Ramos (cell line): ENCODE data around the gene SPATA19.

Experiments used
- in situ Hi-C: fragments of 300-500 bp; cut with MboI; formaldehyde crosslinking; loops from one replicate; pipeline ENCODE4 v1.14.3; 2022; ENCODE audit warnings: low sequenced_read_pairs; ENCODE audit not compliant: unreplicated experiment

Gene SPATA19

DNA sequence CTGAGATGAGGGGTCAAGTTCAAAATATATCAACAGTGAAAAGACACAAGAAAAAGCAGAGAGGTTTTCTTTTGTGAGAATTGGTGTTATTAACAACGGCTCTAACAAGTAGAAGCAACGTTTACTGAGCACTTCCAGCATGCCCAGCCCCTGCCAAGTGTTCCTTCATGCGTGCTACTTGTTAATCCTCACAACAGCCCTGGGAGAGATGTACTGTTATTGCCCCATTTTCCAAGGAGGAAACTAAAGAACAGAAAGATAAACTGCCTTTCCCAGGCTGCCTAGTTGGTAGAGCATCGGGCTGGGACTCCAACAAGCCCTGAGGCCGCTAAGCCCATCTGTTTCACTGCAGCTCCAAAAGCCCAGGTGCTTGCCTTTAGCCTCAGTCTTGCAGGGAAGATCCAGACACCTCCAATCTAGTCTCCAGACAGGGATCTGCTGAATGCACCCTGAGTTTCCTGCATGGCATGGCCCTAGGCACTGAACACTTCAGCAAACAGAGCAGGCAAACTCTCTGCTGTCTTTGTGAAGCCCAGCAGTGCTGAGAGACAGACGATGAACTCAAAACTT is 25.5 kb downstream of the SPATA19 start:
- in situ Hi-C loops = loop anchor here (25.0 kb wide), 1 partner anchor 683 kb away; no protein-coding TSS in a partner anchor

DNA sequence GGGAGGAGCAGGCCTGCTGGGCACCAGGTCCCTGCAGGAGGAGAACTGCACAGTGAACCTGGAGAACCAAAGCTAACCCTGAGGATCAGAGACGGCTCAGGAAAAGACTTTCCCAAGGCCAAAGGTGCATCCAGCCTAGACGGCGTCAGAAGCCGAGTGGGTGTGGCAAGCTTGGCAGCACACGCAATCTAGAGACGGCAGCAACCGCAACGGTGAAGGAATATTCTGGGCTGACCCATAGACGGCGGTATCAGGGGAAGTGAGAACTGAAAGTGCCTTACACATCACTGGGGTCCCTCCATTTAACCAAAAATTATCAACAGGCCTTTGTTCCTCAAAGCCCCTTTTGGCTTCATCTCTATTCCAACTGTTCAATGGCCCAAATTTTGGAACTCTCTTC is 26.2 kb downstream of the SPATA19 start:
- in situ Hi-C loops = loop anchor here (25.0 kb wide), 1 partner anchor 682 kb away; no protein-coding TSS in a partner anchor

DNA sequence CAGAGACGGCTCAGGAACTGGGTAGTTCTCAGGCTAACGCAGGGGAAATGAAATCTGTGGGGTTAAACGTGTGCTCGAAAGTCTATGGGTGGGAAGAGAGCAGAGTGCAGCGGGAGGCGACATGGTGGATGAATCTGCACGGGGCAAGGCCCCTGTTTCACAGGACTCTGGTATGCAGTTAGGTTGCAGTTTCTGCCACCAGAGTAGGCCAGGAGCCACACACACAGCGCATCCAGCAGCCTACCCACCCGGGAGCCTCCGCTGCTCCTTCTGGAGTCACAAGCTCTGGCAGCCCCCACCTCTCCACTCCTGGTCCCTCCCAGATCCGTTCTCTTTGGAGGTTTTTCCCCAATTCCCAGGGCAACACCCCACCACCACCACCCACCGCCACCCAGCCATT is 27.0 kb downstream of the SPATA19 start:
- in situ Hi-C loops = loop anchor here (25.0 kb wide), 1 partner anchor 681 kb away; no protein-coding TSS in a partner anchor

DNA sequence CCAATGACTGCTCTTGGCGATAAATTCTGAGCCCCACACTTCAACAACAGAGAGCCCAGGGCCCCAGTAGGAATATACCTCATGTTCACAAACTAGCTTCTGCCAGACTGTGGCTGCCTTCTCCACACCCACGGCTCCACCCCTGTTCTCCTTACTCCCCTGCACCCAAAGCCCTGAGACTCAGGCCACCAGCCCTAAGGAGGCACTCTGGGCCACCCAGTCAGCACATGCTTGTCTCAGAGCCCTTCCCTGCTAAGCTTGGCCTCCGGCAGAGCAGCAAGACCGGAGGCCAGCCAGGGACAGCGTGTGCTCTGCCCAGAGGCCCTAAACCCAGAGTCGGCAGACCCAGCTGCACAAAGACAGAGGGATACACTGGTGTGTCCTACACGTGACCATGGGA is 27.9 kb downstream of the SPATA19 start:
- in situ Hi-C loops = loop anchor here (25.0 kb wide), 1 partner anchor 680 kb away; no protein-coding TSS in a partner anchor

DNA sequence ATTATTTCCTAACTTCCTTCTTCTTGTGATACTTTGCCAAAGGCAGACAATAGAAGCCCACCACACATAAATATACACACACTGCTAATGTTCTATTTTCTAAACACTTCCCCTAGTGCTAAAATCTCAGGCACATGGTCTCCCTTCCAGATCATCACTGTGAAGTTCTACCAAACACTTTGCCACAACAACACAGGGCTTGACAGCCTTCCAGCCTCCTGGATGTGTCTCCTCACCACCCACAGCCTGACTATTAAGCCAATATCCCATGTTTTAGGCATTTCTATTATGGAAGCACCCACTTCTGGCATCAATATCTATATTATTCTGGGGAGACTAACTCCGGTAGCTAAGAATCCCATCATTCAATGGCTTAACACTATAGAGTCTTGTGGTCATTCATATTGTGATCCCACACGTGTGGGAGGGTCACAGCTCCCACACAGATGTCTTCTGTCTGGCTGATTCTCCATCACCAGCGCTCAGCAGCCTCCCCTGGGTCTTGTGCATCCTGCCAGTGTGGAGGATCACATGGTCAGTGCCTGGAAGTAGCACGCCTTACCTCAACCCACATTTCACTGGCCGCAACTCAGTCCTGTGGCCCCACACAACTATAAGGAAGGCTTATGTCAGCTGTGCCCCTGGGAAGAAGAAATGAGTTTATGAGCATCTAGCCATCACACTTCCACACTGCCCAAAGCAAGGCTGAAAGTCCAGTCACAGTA is 29.0 kb downstream of the SPATA19 start:
- in situ Hi-C loops = loop anchor here (25.0 kb wide), 1 partner anchor 679 kb away; no protein-coding TSS in a partner anchor

DNA sequence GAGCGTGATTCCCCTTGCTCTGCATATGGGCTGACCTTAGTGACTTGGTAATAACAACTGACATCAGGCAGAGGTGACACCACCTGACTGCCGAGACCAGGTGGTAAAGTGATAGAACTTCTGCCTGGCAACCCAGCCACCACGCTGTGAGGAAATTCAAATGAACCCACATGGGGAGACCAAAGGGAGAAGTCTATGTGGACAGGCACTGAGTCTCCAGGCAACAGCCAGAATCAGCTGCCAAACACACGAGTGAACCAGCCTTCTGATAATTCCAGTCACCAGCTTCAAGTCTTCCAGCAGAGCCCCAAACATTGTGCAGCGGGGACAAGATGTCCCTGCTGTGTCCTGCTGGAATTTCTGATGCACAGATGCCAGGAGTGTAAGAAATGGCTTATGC is 29.7 kb downstream of the SPATA19 start:
- in situ Hi-C loops = loop anchor here (25.0 kb wide), 1 partner anchor 678 kb away; no protein-coding TSS in a partner anchor

DNA sequence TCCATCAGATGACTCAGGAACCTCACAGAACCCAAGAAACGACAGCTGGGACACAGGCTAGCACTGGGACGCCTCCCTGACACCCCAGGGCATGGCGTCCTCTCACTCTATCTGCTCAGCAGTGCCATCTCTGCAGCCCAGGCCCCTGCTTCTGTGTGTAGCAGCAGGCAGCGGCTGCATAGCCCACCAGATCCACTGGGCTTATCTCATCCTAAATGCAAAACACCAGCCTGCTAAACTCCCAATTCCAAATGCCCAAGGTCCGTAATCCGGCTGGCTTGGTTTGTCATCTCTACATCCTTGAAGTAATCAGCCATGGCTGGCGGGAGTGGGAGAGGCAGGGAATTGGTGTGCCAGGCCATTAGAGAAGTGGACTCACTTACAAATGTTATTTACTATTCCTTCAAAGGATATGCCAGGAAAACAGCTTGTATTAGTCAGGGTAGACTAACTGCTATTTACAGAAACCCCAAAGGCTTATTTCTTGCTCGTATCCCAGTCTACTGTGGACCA is 30.7 kb downstream of the SPATA19 start:
- in situ Hi-C loops = loop anchor here (25.0 kb wide), 1 partner anchor 677 kb away; no protein-coding TSS in a partner anchor

DNA sequence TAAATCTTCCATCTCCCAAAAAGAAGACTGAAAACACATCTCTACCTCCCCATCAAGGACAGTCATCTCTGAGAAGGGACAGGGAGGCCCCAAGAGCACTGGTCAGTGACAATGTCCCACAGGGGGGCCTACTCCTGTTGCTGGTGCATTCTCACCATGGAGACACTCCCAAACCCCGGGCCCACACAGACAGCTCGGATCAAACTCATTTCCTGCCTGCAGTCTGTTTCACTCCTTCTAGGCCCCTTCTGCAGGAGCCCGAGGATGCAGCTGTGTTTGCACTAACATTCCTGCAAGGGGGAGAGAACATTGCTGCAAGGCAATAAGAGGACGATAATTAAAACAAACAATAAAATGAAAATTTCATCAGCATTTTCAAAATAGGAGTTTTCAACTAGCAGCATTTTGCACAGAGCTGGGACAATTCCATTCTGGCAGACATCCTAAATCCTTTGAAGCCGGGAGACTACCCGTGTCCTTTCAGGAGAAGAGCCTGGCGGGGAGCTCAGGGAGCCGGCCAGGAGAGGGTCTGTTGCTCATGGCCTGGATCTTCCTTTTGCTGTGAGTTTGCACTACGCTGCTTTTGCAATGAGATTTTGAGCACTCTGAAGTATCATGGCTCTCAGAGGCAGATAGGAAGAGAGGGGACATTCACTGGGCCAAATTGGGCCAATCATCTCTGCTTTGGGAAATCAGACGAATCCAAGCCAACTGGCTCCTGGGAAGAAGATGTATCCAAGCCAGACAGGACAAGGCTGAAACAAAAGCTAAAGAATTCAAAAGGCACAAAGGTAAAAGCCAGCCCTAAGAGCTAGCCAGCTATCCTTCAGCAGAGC is 33.2 kb downstream of the SPATA19 start:
- in situ Hi-C loops = loop anchor here (25.0 kb wide), 1 partner anchor 675 kb away; no protein-coding TSS in a partner anchor

DNA sequence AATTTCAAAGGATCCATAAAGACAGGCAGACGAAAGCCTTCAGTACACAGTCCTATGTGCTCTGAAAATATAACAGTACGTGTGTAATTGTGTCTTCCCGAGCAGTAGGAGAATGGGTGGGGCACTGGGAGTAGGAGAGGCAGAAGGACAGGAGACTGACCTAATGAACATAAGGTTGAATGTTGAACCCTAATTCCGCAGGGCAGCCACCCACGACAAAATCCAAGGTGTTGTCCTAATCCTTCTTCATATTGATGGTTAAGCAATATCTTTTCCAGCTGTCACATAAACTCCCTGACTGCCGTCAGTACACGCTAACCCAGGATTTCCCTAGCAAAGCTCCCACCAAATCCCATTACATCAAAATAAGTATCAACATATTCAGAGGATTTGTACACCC is 34.5 kb downstream of the SPATA19 start:
- in situ Hi-C loops = loop anchor here (25.0 kb wide), 1 partner anchor 673 kb away; no protein-coding TSS in a partner anchor

DNA sequence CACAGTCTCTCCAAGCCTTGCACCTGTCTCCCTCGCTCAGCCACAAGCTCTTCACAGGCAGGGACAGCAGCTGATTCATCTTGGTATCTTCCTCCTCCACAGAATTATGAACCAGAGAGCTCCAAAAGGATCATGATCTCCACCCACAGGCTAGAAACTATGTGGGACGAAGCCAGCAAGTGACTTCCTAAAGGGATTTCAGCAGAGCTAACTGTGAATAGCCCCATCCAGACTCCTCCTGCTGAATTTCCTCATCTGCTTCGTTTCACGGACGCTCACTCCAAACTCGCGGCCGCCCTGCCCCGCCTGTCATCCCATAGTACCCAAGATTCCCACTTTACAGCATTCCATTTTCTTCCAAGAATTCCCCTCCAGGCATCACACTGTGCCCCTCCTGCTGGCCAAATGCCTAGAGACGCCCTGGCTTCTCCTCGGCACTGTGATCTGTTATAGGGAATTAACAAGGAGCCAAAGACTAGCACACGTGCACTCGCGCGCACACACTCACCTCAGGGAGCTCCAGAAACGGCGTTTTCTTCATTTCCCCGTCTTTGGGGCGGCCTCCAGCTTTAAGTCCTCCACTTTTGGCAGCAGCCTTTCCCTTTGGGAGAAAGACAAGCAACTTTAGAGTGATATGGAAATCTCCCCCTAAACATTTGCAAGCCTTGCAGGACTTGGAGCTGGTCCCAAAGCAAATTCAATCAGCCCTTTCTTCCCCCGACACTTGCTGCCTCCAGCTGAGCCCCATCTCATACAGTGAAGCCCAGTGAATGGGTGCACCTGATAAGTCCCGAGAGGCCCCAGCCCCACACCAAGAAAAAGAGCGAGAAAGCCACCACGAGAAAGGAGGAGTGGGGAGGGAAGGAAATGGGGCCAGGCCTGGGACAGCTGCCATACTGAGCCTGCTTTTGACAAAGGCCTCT is 35.5 kb downstream of the SPATA19 start:
- in situ Hi-C loops = loop anchor here (25.0 kb wide), 1 partner anchor 673 kb away; no protein-coding TSS in a partner anchor

DNA sequence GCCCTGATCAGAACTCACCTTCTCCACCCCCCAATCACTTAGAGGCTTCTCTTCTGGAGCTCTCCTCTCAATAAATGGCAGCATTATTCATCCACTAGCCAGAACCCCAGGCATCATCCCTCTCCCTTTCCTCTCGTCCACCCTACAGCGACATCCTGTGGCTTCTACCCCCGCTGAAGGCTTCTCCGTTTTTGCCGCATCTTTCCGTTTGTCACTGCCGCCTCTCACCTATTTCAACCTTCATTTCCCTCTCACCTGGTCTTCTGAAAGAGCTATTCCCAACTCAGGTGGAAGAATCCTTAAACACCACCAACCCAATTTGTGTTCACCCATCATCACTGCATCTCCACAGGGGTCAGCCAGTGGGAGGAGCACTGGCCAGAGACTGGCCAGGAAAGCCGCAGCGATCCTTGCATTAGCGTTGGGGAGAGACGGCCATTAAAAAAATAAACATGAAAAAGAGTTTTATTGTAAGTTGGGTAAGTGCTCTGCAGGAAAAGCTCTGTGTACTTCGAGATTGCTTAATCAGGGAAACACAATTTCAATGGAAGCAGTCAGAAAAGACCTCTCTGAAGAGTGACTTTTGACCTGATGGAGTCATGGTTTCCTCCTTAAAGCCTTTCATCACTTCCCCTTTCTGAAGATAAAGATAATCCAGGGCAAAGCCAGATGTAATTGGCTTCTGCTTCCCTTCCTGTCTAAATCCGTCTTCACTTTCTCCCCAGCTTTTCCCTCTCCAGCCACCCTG is 36.7 kb downstream of the SPATA19 start:
- in situ Hi-C loops = loop anchor here (25.0 kb wide), 1 partner anchor 671 kb away; no protein-coding TSS in a partner anchor

DNA sequence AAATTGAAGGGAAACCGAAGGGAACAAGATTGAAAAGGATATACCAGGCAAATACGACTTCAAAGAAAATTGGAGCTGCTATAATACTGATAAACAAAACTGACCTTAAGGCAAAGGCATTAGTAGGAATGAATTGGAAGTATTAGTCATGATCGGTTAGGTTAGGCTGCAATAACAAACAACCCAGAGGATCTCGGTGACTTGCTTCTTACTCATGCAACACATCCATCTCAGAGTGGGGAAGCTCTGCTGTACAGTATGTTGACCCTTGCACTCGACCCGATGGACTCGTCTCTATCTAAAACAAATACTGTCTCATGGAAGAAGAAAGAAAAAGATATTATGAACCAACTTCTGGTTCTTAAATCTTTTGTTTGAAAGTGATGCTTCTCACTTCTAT is 42.3 kb downstream of the SPATA19 start:
- in situ Hi-C loops = loop anchor here (25.0 kb wide), 1 partner anchor 666 kb away; no protein-coding TSS in a partner anchor

DNA sequence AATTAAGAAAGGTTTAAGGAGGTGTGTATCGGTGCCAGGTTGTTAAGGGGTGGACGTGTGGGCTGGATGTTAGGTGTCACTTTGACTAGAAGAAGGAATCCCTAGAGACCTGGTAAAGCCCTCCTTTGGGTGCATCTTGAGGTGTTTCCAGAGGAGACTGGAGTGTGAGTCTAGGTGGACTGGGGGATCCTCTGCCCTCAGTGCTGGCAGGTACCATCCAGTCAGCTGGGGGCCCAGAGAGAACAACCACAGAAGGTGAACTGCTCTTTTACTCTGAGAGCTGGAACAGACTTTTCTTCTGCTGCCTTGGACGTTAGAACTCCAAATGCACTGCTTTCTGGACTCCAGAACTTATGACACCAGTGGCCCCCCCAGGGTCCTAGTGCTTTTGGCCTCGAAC is 44.0 kb downstream of the SPATA19 start:
- in situ Hi-C loops = loop anchor here (25.0 kb wide), 1 partner anchor 664 kb away; no protein-coding TSS in a partner anchor

DNA sequence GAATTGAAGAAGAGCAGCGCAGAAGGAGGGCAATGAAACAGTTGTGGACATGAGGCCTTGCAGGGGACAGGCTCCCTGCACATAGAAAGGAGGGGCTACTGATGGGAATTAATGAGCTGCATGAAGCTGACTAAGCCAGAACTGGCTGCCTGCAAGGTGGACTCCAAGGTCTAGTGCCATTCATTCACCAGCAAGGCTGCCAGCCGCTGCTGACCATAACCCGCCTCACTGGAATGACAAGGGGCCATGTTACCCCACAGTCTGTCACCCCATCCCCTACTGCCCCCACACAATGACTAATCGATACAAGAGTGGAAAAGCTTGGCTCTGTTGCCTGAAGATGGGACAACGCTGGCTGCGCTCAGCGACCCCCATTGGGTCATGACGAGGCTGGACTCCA is 44.6 kb downstream of the SPATA19 start:
- in situ Hi-C loops = loop anchor here (25.0 kb wide), 1 partner anchor 663 kb away; no protein-coding TSS in a partner anchor

DNA sequence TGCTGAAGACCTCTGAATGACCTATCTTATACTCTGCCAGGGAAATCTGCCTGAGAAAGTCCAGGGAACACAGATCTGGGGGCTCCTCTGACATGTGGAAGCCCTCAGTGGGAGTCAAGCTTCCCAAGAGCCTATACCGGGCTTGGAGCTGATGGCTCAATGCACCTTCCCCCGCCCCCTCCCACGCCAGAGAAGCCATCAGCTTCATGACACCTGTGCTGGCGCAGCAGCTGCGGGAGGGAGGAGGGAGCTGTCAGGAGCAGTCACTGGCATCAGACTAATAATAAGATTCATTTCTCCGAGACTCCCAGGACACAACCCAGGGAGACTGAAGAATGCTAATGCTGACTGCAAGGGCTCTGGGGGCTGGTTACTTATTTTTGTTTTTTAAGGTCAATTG is 47.8 kb downstream of the SPATA19 start:
- in situ Hi-C loops = no loop called here

DNA sequence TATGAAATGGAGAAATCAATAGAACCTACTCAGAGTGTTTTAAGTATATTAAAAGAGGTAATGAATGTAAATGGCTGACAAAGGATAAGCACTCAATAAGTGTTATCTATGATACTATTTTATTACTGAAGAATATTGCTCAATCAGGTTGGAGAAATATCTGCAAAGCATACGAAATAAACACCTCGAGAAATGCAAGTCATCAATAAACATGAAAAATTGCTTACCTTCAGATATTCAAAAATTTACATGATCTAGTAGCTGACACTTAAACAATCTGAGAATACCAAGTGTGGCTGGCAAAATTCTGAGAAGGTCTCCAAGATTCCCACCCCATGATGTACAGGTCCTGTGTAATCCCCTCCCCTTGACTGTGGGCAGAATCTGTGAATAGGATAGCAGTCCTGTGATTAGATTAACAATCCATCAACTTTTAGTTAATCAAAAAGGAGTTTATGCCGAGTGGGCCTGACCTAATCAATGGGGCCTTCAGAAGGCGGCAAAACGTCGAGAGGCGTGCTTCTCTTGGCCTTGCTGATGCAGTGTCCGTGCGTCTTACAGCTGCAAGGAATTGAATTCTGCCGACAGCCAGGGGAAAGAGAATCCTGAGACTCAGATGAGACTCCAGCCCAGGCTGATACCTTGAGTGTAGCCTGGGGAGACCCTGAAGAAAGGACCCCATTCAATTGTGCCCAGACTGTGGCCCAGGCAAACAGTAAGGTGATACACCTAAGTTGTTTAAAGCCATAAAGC is 49.1 kb downstream of the SPATA19 start:
- in situ Hi-C loops = no loop called here

DNA sequence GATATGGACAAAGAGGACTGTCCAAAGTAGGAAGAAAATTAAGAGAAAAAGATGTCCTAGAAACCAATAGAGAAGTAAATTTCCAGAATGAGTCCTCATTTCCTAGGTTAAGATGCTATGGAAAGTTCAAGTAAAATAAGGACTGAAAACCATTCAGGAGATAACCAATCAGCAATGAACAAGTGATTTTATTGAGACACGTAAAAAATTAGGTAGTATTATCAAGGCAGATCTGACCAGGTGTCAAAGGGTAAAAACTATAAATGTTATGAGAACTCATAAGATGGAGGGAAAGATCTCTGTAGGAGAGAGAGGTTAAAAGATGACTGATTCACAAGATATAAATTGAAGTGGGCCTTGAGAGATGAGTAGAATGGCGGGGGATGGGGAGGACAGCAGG is 50.2 kb downstream of the SPATA19 start:
- in situ Hi-C loops = no loop called here

DNA sequence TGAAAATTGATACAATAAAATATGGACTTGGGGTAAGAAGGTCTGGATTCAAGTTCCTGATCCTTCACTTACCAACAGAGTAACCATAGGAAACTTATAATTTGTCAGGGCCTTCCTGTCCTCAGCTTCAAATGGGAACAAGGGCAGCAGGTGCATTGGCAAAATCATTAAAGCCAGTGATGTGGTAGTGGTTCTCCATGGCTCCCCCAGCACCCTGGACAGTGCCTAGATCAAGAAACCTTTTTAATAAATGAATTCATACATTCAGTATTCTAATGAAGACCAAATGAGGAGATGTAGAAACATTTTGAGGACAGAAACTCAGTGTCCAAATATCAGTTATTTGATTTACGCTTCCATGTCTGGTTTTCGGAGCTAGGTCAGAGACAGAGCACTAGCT is 51.1 kb downstream of the SPATA19 start:
- in situ Hi-C loops = no loop called here
